IPS-20b (cell line): ENCODE results near the gene AMER1.

Experiments used
- H3K27ac ChIP-seq: one replicate; pipeline ENCODE4 v1.5.1; 2013; ENCODE audit warnings: low read length
- H3K27me3 ChIP-seq: 2 replicates; pipeline ENCODE4 v1.6.1; 2013; ENCODE audit warnings: mild to moderate bottlenecking, low read length, inconsistent platforms; ENCODE audit not compliant: insufficient read depth
- H3K36me3 ChIP-seq: 2 replicates; pipeline ENCODE4 v1.6.1; 2013; ENCODE audit warnings: low read depth, mild to moderate bottlenecking, inconsistent platforms, low read length, moderate library complexity; ENCODE audit not compliant: insufficient read depth
- H3K4me1 ChIP-seq: 2 replicates; pipeline ENCODE4 v1.6.1; 2013; ENCODE audit warnings: mild to moderate bottlenecking, control low read depth, inconsistent platforms, low read length, moderate library complexity; ENCODE audit not compliant: insufficient read depth
- H3K4me3 ChIP-seq: 2 replicates; pipeline ENCODE4 v1.5.1; 2013; ENCODE audit warnings: mild to moderate bottlenecking, low read length, inconsistent platforms
- H3K9ac ChIP-seq: 2 replicates; pipeline ENCODE4 v1.6.1; 2013; ENCODE audit warnings: low read depth, mild to moderate bottlenecking, inconsistent platforms, low read length, moderate library complexity
- H3K9me3 ChIP-seq: 2 replicates; pipeline ENCODE4 v1.6.1; 2013; ENCODE audit warnings: mild to moderate bottlenecking, low read depth, low read length, inconsistent platforms; ENCODE audit not compliant: insufficient read depth

Gene AMER1

DNA sequence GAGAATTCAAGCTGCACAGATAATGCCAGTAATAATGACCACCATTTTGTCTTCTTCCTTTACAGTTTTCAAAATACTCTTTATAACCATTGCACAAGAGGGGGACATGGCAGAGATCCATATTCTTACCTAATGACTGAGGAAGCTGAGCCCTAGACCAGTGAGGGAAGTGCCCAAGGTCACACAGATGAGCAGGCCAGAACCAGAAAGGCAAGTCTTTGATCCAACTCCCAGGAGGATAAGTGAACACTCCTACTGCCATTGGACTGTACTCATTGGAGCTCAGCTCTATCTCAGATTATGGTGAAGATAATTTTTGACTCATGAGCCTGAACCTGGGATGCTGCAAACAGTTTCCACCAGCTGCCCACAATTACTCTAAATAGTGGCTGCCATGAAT lies 28.6 kb downstream of the AMER1 start:
- no peaks in the 10 kb centered on the region for H3K9me3 ChIP-seq
- no peak overlapping the region for H3K4me3 ChIP-seq
- H3K9ac ChIP-seq = no peak overlapping the region
- no peaks in the 10 kb centered on the region for H3K4me1 ChIP-seq
- no peak overlapping the region for H3K27ac ChIP-seq
- no peaks in the 10 kb centered on the region for H3K27me3 ChIP-seq
- H3K36me3 ChIP-seq = no peaks in the 10 kb centered on the region

DNA sequence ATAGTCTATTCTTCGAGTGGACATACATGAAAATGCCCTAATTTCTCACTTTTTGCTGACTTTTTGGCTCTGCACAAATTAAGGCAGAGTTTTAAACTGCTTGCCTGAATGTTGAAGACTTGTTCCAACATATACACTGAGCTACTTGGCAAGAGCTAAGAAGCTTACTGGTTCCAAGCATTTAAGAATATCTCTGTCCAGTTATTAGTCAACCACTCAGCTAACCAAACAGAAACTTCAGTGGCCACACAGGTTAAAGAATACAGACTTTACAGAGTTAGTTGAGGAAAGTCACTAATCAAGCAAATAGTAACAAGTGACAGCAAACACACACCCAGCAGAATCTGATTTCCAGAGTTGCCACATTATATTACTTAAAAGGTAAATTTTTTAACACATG lies 35.5 kb downstream of the AMER1 start:
- no peaks in the 10 kb centered on the region for H3K27me3 ChIP-seq
- H3K4me3 ChIP-seq = no peak overlapping the region
- H3K36me3 ChIP-seq = no peaks in the 10 kb centered on the region
- no peak overlapping the region for H3K9ac ChIP-seq
- no peaks in the 10 kb centered on the region for H3K4me1 ChIP-seq
- H3K9me3 ChIP-seq = no peaks in the 10 kb centered on the region
- no peak overlapping the region for H3K27ac ChIP-seq

DNA sequence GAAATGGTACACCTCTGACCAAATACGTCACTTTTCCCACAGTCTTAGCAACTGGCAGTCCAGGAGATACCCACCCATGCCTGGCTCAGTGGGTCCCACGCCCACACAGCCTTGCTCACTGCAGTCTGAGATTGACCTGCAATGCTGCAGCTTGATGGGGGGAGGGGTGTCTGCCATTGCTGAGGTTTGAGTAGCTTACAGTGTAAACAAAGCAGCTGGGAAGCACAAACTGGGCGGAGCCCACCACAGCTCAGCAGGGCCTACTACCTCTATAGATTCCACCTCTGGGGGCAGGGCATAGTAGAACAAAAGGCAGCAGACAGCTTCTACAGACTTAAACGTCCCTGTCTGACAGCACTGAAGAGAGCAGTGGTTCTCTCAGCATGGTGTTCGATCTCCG lies 52.7 kb downstream of the AMER1 start:
- Histone ChIP-seq H3K4me3 (peak overlapping the region; percentile 22; the same call in 1 of the 2 replicates), H3K27me3 (no peaks in the 10 kb centered on the region), H3K9ac (no peak overlapping the region), H3K36me3 (no peaks in the 10 kb centered on the region), H3K9me3 (peaks cover 12% of the 10 kb centered on the region; the same call in 1 of the 2 replicates), H3K27ac (no peak overlapping the region), H3K4me1 (no peaks in the 10 kb centered on the region)

DNA sequence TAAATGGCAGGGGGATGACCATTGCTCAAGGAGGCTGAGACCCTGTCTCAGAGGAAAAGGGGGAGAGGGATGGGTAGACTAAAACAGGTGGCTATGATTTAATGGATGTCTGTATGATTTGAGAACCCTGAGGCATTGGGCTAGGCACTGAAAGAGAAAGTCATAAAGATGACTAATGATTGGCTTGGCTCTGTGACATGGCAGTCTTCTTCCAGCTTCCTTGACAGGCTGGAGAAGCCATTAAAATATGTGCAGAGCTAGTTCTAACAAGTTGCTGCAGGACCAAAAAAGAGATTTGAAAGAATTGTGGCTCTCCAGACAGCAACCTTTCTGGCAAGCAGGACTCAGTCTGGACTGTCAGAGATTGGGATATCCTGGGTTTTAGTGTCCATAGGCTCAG lies 53.6 kb downstream of the AMER1 start:
- Histone ChIP-seq H3K4me1 (no peaks in the 10 kb centered on the region), H3K9ac (no peak overlapping the region), H3K27me3 (no peaks in the 10 kb centered on the region), H3K4me3 (no peak overlapping the region), H3K36me3 (no peaks in the 10 kb centered on the region), H3K9me3 (peaks cover 12% of the 10 kb centered on the region; the same call in 1 of the 2 replicates), H3K27ac (no peak overlapping the region)

DNA sequence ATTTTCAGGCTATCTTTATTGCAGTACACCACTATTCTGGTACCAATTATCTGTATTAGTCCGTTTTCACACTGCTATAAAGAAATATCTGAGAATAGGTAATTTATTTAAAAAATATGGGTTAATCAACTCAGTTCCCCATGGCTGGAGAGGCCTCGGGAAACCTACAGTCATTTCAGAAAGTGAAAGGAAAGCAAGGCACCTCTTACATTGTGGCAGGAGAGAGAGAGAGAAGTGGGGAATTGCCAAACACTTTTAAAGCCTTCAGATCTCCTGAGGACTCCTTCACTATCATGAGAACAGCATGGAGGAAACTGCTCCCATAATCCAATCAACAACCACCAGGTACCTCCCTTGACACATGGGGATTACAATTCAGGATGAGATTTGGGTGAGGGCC lies 54.7 kb downstream of the AMER1 start:
- no peaks in the 10 kb centered on the region for H3K4me1 ChIP-seq
- no peak overlapping the region for H3K4me3 ChIP-seq
- peaks cover 12% of the 10 kb centered on the region; the same call in 1 of the 2 replicates for H3K9me3 ChIP-seq
- no peaks in the 10 kb centered on the region for H3K36me3 ChIP-seq
- no peak overlapping the region for H3K9ac ChIP-seq
- no peaks in the 10 kb centered on the region for H3K27me3 ChIP-seq
- no peak overlapping the region for H3K27ac ChIP-seq
